Astrocyte (in vitro differentiated cells and primary cell): ENCODE data around the gene LY9. TPM values are rescaled to one million over a fixed set of nuclear protein-coding genes. Genes with fewer than 3 reads are reported as not detected.

ENCODE experiments used
- DNase-seq: peaks from one replicate; pipeline ENCODE4 v3.0.0-alpha.2; 2010; ENCODE audit warnings: low read depth
- FAIRE-seq: peaks from 2 replicates; lab custom pipeline; 2011; peaks lifted over from hg19 to GRCh38; lab: Jason Lieb, UNC
- H2AFZ ChIP-seq: 2 replicates; pipeline ENCODE4 v1.6.0; 2012; ENCODE audit warnings: low read depth, low read length, inconsistent platforms
- H3K27ac ChIP-seq: 2 replicates; pipeline ENCODE4 v1.5.1; 2011; ENCODE audit warnings: low read depth, low read length, inconsistent platforms
- H3K27me3 ChIP-seq: 2 replicates; pipeline ENCODE4 v1.6.0; 2011; ENCODE audit warnings: low read length, inconsistent platforms; ENCODE audit not compliant: insufficient read depth
- H3K36me3 ChIP-seq: 2 replicates; pipeline ENCODE4 v1.5.1; 2011; ENCODE audit warnings: low read length, inconsistent platforms; ENCODE audit not compliant: insufficient read depth
- H3K4me1 ChIP-seq: 2 replicates; pipeline ENCODE4 v1.5.1; 2011; ENCODE audit warnings: low read length, inconsistent platforms; ENCODE audit not compliant: insufficient read depth
- H3K4me2 ChIP-seq: 2 replicates; pipeline ENCODE4 v1.6.0; 2012; ENCODE audit warnings: low read length, inconsistent platforms
- H3K4me3 ChIP-seq: 2 replicates; pipeline ENCODE4 v1.5.1; 2011; ENCODE audit warnings: low read depth, mild to moderate bottlenecking, low read length, inconsistent platforms; ENCODE audit not compliant: insufficient read depth
- H3K79me2 ChIP-seq: 2 replicates; pipeline ENCODE4 v1.6.0; 2012; ENCODE audit warnings: mild to moderate bottlenecking, low read length, inconsistent platforms; ENCODE audit not compliant: insufficient read depth
- H3K9ac ChIP-seq: 2 replicates; pipeline ENCODE4 v1.6.0; 2012; ENCODE audit warnings: mild to moderate bottlenecking, low read length, inconsistent platforms
- H3K9me3 ChIP-seq: 2 replicates; pipeline ENCODE4 v1.5.1; 2012; ENCODE audit warnings: low read depth, mild to moderate bottlenecking, low read length, inconsistent platforms; ENCODE audit not compliant: insufficient read depth
- H4K20me1 ChIP-seq: 2 replicates; pipeline ENCODE4 v1.6.0; 2012; ENCODE audit warnings: low read length, inconsistent platforms; ENCODE audit not compliant: insufficient read depth
- H3K27ac Mint-ChIP-seq: one replicate; pipeline ENCODE4 v1.8.0; 2021; ENCODE audit warnings: mild to moderate bottlenecking, mixed read lengths; ENCODE audit not compliant: unreplicated experiment
- H3K27me3 Mint-ChIP-seq: one replicate; pipeline ENCODE4 v1.8.0; 2021; ENCODE audit warnings: low read depth, mixed read lengths; ENCODE audit not compliant: unreplicated experiment
- H3K36me3 Mint-ChIP-seq: one replicate; pipeline ENCODE4 v1.8.0; 2021; ENCODE audit warnings: low read depth, mixed read lengths; ENCODE audit not compliant: unreplicated experiment
- H3K4me1 Mint-ChIP-seq: one replicate; pipeline ENCODE4 v1.8.0; 2021; ENCODE audit warnings: low read depth, mixed read lengths; ENCODE audit not compliant: unreplicated experiment
- H3K4me3 Mint-ChIP-seq: one replicate; pipeline ENCODE4 v1.8.0; 2021; ENCODE audit warnings: mild to moderate bottlenecking, moderate library complexity, mixed read lengths; ENCODE audit not compliant: unreplicated experiment
- H3K9me3 Mint-ChIP-seq: one replicate; pipeline ENCODE4 v1.8.0; 2021; ENCODE audit warnings: mild to moderate bottlenecking, mixed read lengths; ENCODE audit not compliant: unreplicated experiment
- CTCF ChIP-seq: IDR thresholded peaks from 2 replicates; pipeline ENCODE4 v1.5.1; 2011; ENCODE audit warnings: low read depth, mild to moderate bottlenecking, inconsistent platforms, low read length, moderate library complexity; ENCODE audit not compliant: insufficient read depth
- EZH2 ChIP-seq: IDR thresholded peaks from 2 replicates; pipeline ENCODE4 v1.6.1; 2012; ENCODE audit warnings: mild to moderate bottlenecking, low read length, inconsistent platforms; ENCODE audit not compliant: insufficient read depth
- total RNA-seq: library from RNA; stranded (reverse); gene quantifications from 2 replicates; pipeline ENCODE4 v1.2.1, GENCODE V29; 2021

Gene LY9
- total RNA-seq, 1 donor from 2014 or later = not detected

- peaks cover 2% of the 10 kb centered on the region for H3K9me3 Mint-ChIP-seq
- H3K27me3 ChIP-seq = peaks cover 2% of the 10 kb centered on the region
- peaks cover 19% of the 10 kb centered on the region for H3K4me1 Mint-ChIP-seq
- H4K20me1 ChIP-seq = no peaks in the 10 kb centered on the region
- H3K4me3 ChIP-seq = no peak overlapping the region
- H3K9ac ChIP-seq = no peak overlapping the region
- H3K36me3 ChIP-seq = no peaks in the 10 kb centered on the region
- no peak overlapping the region for H3K27ac ChIP-seq
- H3K27me3 Mint-ChIP-seq = peaks cover 2% of the 10 kb centered on the region
- TF ChIP-seq EZH2 = no peak
- no peak for TF ChIP-seq CTCF
- no peak overlapping the region for H3K4me2 ChIP-seq
- H3K9me3 ChIP-seq = no peaks in the 10 kb centered on the region
- H3K4me1 ChIP-seq = no peaks in the 10 kb centered on the region
- no peak overlapping the region for H3K27ac Mint-ChIP-seq
- H3K79me2 ChIP-seq = no peaks in the 10 kb centered on the region
- FAIRE-seq = no peak
- no peak overlapping the region for H2AFZ ChIP-seq
- peaks cover 2% of the 10 kb centered on the region for H3K36me3 Mint-ChIP-seq
- no peak for DNase-seq
- H3K4me3 Mint-ChIP-seq = no peak overlapping the region
These were observed 31.4 kb downstream of the LY9 start for GRCh38 chr1:160827418-160827817.

GRCh38 chr1:160829766-160830165, 33.8 kb downstream of the LY9 start:
- no peaks in the 10 kb centered on the region for H4K20me1 ChIP-seq
- Mint-ChIP-seq H3K4me3 (no peak overlapping the region), H3K36me3 (no peaks in the 10 kb centered on the region), H3K27ac (no peak overlapping the region), H3K4me1 (peaks cover 19% of the 10 kb centered on the region), H3K9me3 (no peaks in the 10 kb centered on the region), H3K27me3 (peaks cover 11% of the 10 kb centered on the region)
- H3K9ac ChIP-seq = no peak overlapping the region
- DNase-seq = no peak
- no peak overlapping the region for H3K27ac ChIP-seq
- no peaks in the 10 kb centered on the region for H3K4me1 ChIP-seq
- FAIRE-seq = no peak
- no peak overlapping the region for H3K4me2 ChIP-seq
- H2AFZ ChIP-seq = no peak overlapping the region
- H3K27me3 ChIP-seq = peaks cover 2% of the 10 kb centered on the region
- H3K79me2 ChIP-seq = no peaks in the 10 kb centered on the region
- no peak for TF ChIP-seq EZH2
- no peak for TF ChIP-seq CTCF
- no peak overlapping the region for H3K4me3 ChIP-seq
- no peaks in the 10 kb centered on the region for H3K9me3 ChIP-seq
- no peaks in the 10 kb centered on the region for H3K36me3 ChIP-seq

- Histone ChIP-seq H4K20me1 (no peaks in the 10 kb centered on the region), H3K9me3 (no peaks in the 10 kb centered on the region), H3K27ac (no peak overlapping the region), H3K9ac (no peak overlapping the region), H3K79me2 (no peaks in the 10 kb centered on the region), H3K4me3 (no peak overlapping the region), H3K27me3 (peaks cover 2% of the 10 kb centered on the region), H3K4me2 (no peak overlapping the region), H3K36me3 (no peaks in the 10 kb centered on the region), H3K4me1 (no peaks in the 10 kb centered on the region), H2AFZ (no peak overlapping the region)
- Mint-ChIP-seq H3K27ac (no peak overlapping the region), H3K27me3 (peaks cover 14% of the 10 kb centered on the region), H3K4me3 (no peak overlapping the region), H3K36me3 (no peaks in the 10 kb centered on the region), H3K4me1 (peaks cover 19% of the 10 kb centered on the region), H3K9me3 (no peaks in the 10 kb centered on the region)
- FAIRE-seq = no peak
- TF ChIP-seq EZH2 (no peak), CTCF (peak; percentile 36)
- DNase-seq = peak; percentile 15
These were observed 34.6 kb downstream of the LY9 start for GRCh38 chr1:160830321-160831153.
